IMR-90 (cell line): ENCODE data around the gene RABL2A. TPM values are rescaled to one million over a fixed set of nuclear protein-coding genes. Genes with fewer than 3 reads are reported as not detected.
"Not testable (repeated sequence)": the region's sequence is repeated elsewhere in the genome, so short reads cannot be mapped to it uniquely, and the experiment has no call there.

ENCODE experiments used
- ATAC-seq: fragments of 200-7000 bp; cut with Tn5 transposase; 2 replicates; pipeline ENCODE4 v1.9.1; 2020; ENCODE audit warnings: low read depth, mild to moderate bottlenecking, moderate library complexity
- BruUV-seq: library from RNA; stranded (reverse); fragments of 400-500 nt; replicated peaks from 2 replicates; lab custom pipeline; 2021; lab: Mats Ljungman, UMichigan
- CTCF ChIA-PET: fragments of 300-600 bp; formaldehyde crosslinking; extraction: SDS; loops from one replicate; lab custom pipeline; 2021; ENCODE audit warnings: antibody characterized with exemption; lab: Yijun Ruan, JAX
- POLR2A ChIA-PET: fragments of 300-600 bp; sonication (Branson Sonifier 250); formaldehyde crosslinking; loops from one replicate; lab custom pipeline; 2022; ENCODE audit warnings: antibody characterized with exemption; ENCODE audit not compliant: unreplicated experiment; lab: Charles Lee
- DNase-seq: peaks from one replicate; pipeline ENCODE4 v3.0.0; 2013
- H2AFZ ChIP-seq: replicated peaks from 2 replicates; pipeline ENCODE3; 2013; ENCODE audit warnings: low read length, mild to moderate bottlenecking; ENCODE audit not compliant: poor library complexity
- H2AK5ac ChIP-seq: 2 replicates; pipeline ENCODE4 v1.6.1; 2013; ENCODE audit warnings: low read depth, low read length, inconsistent platforms
- H2AK9ac ChIP-seq: replicated peaks from 2 replicates; pipeline ENCODE3; 2013; ENCODE audit warnings: mild to moderate bottlenecking, low read depth, low read length, moderate library complexity; ENCODE audit not compliant: poor library complexity
- H2BK120ac ChIP-seq: 2 replicates; pipeline ENCODE4 v1.6.1; 2013; ENCODE audit warnings: low read depth, low read length, inconsistent platforms
- H2BK15ac ChIP-seq: 3 replicates; pipeline ENCODE4 v1.6.1; 2013; ENCODE audit warnings: low read depth, low read length, inconsistent platforms
- H2BK20ac ChIP-seq: 2 replicates; pipeline ENCODE4 v1.6.1; 2013; ENCODE audit warnings: low read depth, mild to moderate bottlenecking, inconsistent platforms, low read length, moderate library complexity
- H2BK5ac ChIP-seq: 2 replicates; pipeline ENCODE4 v1.6.1; 2013; ENCODE audit warnings: mild to moderate bottlenecking, low read depth, low read length, inconsistent platforms; ENCODE audit not compliant: poor library complexity, severe bottlenecking
- H3K14ac ChIP-seq: replicated peaks from 2 replicates; pipeline ENCODE4 v1.6.1; 2013; ENCODE audit warnings: low read depth, low read length, inconsistent platforms
- H3K18ac ChIP-seq: 2 replicates; pipeline ENCODE4 v1.6.1; 2013; ENCODE audit warnings: low read depth, low read length, control low read depth
- H3K23ac ChIP-seq: 2 replicates; pipeline ENCODE4 v1.6.1; 2013; ENCODE audit warnings: low read depth, low read length, inconsistent platforms
- H3K27ac ChIP-seq: 2 replicates; pipeline ENCODE4 v1.5.1; 2013; ENCODE audit warnings: mild to moderate bottlenecking, control low read depth, low read length; ENCODE audit not compliant: insufficient read depth
- H3K27me3 ChIP-seq: 2 replicates; pipeline ENCODE4 v1.6.1; 2013; ENCODE audit warnings: low read length; ENCODE audit not compliant: control insufficient read depth, insufficient read depth
- H3K36me3 ChIP-seq: 2 replicates; pipeline ENCODE4 v1.6.1; 2013; ENCODE audit warnings: low read length, mixed read lengths; ENCODE audit not compliant: control insufficient read depth, insufficient read depth
- H3K4ac ChIP-seq: 2 replicates; pipeline ENCODE4 v1.6.1; 2013; ENCODE audit warnings: low read depth, low read length, inconsistent platforms
- H3K4me1 ChIP-seq: 2 replicates; pipeline ENCODE4 v1.6.1; 2013; ENCODE audit warnings: low read length, mixed read lengths; ENCODE audit not compliant: control insufficient read depth, insufficient read depth
- H3K4me2 ChIP-seq: 2 replicates; pipeline ENCODE4 v1.6.1; 2013; ENCODE audit warnings: low read depth, mild to moderate bottlenecking, control low read depth, low read length, moderate library complexity
- H3K4me3 ChIP-seq: 2 replicates; pipeline ENCODE4 v1.5.1; 2013; ENCODE audit warnings: low read depth, mild to moderate bottlenecking, control low read depth, low read length, moderate library complexity; ENCODE audit not compliant: insufficient read depth
- H3K56ac ChIP-seq: 2 replicates; pipeline ENCODE4 v1.6.1; 2013; ENCODE audit warnings: low read length, inconsistent platforms; ENCODE audit not compliant: insufficient read depth; ENCODE audit errors: extremely low read depth
- H3K79me1 ChIP-seq, 2 experiments: 2 replicates each; pipeline ENCODE4 v1.6.1; 2013; ENCODE audit warnings: low read length in 2 of 2, inconsistent platforms in 1 of 2, low read depth in 1 of 2
- H3K9ac ChIP-seq: 2 replicates; pipeline ENCODE4 v1.6.1; 2013; ENCODE audit warnings: low read depth, low read length, control low read depth
- H3K9me1 ChIP-seq: 2 replicates; pipeline ENCODE4 v1.6.1; 2013; ENCODE audit warnings: low read length, inconsistent platforms; ENCODE audit not compliant: insufficient read depth
- H3K9me3 ChIP-seq: 2 replicates; pipeline ENCODE4 v1.6.1; 2013; ENCODE audit warnings: low read length; ENCODE audit not compliant: control insufficient read depth, insufficient read depth
- H4K20me1 ChIP-seq: 2 replicates; pipeline ENCODE4 v1.6.1; 2013; ENCODE audit warnings: low read length, inconsistent platforms; ENCODE audit not compliant: insufficient read depth
- H4K5ac ChIP-seq: 2 replicates; pipeline ENCODE4 v1.6.1; 2013; ENCODE audit warnings: mild to moderate bottlenecking, low read depth, low read length, control low read depth
- H4K8ac ChIP-seq, 2 experiments: 2 replicates each; pipeline ENCODE4 v1.6.1; 2013; ENCODE audit warnings: low read depth in 2 of 2, low read length in 2 of 2, control low read depth in 1 of 2, inconsistent platforms in 1 of 2
- H4K91ac ChIP-seq: 2 replicates; pipeline ENCODE4 v1.6.1; 2013; ENCODE audit warnings: low read depth, low read length, inconsistent platforms; ENCODE audit not compliant: insufficient read depth
- WGBS, 2 experiments: methylation state at CpG; one replicate each; pipeline versions ENCODE4 v1.1.5 to v1.1.7; 2013; ENCODE audit warnings: missing lambda C conversion rate in 2 of 2; ENCODE audit not compliant: insufficient read length in 1 of 2; ENCODE audit errors: extremely low coverage in 2 of 2; 5-methylcytosine and 5-hydroxymethylcytosine counted together
- dilution Hi-C: fragments of 300-500 bp; cut with HindIII; formaldehyde crosslinking; loops from one replicate; pipeline ENCODE4 v1.14.3; 2018; ENCODE audit warnings: low sequenced_read_pairs; ENCODE audit not compliant: unreplicated experiment
- in situ Hi-C: fragments of 300-500 bp; cut with MboI; formaldehyde crosslinking; loops from 3 replicates; pipeline ENCODE4 v1.14.3; 2019; ENCODE audit warnings: low sequenced_read_pairs, inconsistent platforms, mixed read lengths
- intact Hi-C: fragments of 100-400 bp; cut with micrococcal nuclease; formaldehyde crosslinking; loops from 2 replicates; pipeline ENCODE4 v1.10.0; 2022
- polyA plus RNA-seq, 3 experiments: library from polyadenylated mRNA; depleted of rRNA; stranded (reverse); fragments of >200 nt; gene quantifications; 2 replicates each; pipeline ENCODE4 v1.2.3, GENCODE V29; 2012; ENCODE audit warnings: low replicate concordance in 1 of 3
- total RNA-seq: library from RNA; depleted of rRNA; stranded (reverse); fragments of >200 nt; gene quantifications from 2 replicates; pipeline ENCODE4 v1.2.3, GENCODE V29; 2012

RABL2A gene
- total and polyA plus RNA-seq, 2 of the 4 experiments (the other 2 are of a cell fraction) = 3.9 to 11.0 TPM

DNA sequence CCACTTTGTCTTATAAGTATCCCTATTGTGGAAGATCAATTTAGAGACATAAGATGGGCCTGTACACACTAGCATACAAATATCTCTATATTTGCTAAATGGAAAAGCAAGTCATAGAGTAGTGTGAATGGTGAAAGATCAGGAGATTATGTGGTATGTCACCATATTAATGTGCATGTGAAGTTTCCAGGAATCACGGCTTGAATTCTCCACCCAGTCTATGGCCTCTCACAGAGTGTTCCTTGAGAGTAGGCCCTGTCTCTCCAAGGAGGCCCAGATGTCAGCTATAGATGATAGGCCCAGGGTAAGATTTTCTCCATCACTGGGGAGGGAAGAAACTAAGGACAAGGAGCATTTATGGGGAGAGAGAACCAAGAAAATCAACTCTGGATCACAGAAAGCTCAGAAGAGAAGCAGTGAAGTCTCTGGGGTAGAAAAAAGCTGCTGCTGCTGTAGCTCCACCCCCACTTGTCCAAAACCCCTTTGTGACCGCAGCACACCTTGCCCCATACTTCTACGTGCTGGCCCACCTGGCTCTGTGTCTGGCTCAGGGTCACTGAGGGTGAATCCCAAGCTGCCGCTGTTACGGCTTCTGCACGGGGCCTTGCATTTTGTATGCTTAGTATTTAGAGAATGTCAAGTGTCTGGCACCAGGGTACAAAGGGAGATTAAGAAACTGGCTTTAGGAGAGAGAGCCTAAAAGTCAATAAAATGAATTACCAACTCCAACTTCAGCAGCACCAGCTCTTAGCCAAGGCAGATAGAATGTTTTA lies 37.9 kb downstream of the RABL2A start:
- H3K4ac ChIP-seq, H3K14ac ChIP-seq, H3K27ac ChIP-seq, H4K8ac ChIP-seq, H3K4me1 ChIP-seq, H3K23ac ChIP-seq, H3K36me3 ChIP-seq, dilution Hi-C loops, H4K91ac ChIP-seq, H3K18ac ChIP-seq, H2BK5ac ChIP-seq, H2BK120ac ChIP-seq, H3K9ac ChIP-seq, H3K4me3 ChIP-seq, H3K9me1 ChIP-seq, H4K20me1 ChIP-seq, H2AK5ac ChIP-seq, H2AFZ ChIP-seq, H3K79me1 ChIP-seq, ATAC-seq, DNase-seq, POLR2A ChIA-PET, H2BK20ac ChIP-seq, H2BK15ac ChIP-seq, BruUV-seq, H3K4me2 ChIP-seq, intact Hi-C loops, H3K56ac ChIP-seq, H3K9me3 ChIP-seq, CTCF ChIA-PET, H4K5ac ChIP-seq, in situ Hi-C loops, H2AK9ac ChIP-seq, H3K27me3 ChIP-seq: not testable (repeated sequence)
- no CpG with 5 or more reads among the region's 6 CpGs for WGBS, 2 experiments

GRCh38 chr2:113669013-113669412 lies 41.9 kb downstream of the RABL2A start:
- H3K36me3 ChIP-seq, H2BK20ac ChIP-seq, intact Hi-C loops, H3K4ac ChIP-seq, H3K27ac ChIP-seq, H3K9me3 ChIP-seq, in situ Hi-C loops, BruUV-seq, H2AK9ac ChIP-seq, H3K27me3 ChIP-seq, DNase-seq, H4K91ac ChIP-seq, H3K14ac ChIP-seq, H3K4me3 ChIP-seq, H3K18ac ChIP-seq, H3K56ac ChIP-seq, H4K20me1 ChIP-seq, H3K79me1 ChIP-seq, H4K5ac ChIP-seq, H3K9me1 ChIP-seq, H2AK5ac ChIP-seq, H2BK15ac ChIP-seq, dilution Hi-C loops, H4K8ac ChIP-seq, ATAC-seq, CTCF ChIA-PET, H3K4me1 ChIP-seq, H3K9ac ChIP-seq, H2BK120ac ChIP-seq, H2AFZ ChIP-seq, H3K23ac ChIP-seq, H3K4me2 ChIP-seq, H2BK5ac ChIP-seq: not testable (repeated sequence)
- POLR2A ChIA-PET = interaction anchor here (0.6 kb wide), 1 partner anchor 192 kb away, joined by 4 read pairs; no protein-coding TSS in a partner anchor
- 93% methylated on average over 5 of the region's 21 CpGs; no CpG with 5 or more reads in 1 of the 2 experiments for WGBS, 2 experiments
